Panc1 (cell line): ENCODE results near the gene DUSP15.

Source experiments
- CTCF ChIP-seq: fragments of 450-650 bp; IDR thresholded peaks from 2 replicates; pipeline ENCODE4 v1.5.1; 2017; ENCODE audit warnings: mild to moderate bottlenecking
- TCF7L2 ChIP-seq: IDR thresholded peaks from 2 replicates; pipeline ENCODE4 v1.6.1; 2011; ENCODE audit warnings: mild to moderate bottlenecking, low read depth, low read length, inconsistent platforms

- TF ChIP-seq TCF7L2, result no peak
- no peak for TF ChIP-seq CTCF
Measured at GRCh38 chr20:31871618-31871954, 1.3 kb upstream of the DUSP15 start.
